Gastrocnemius medialis (tissue), 4 donors: ENCODE data around the gene RABGAP1L. TPM values are rescaled to one million over a fixed set of nuclear protein-coding genes. Genes with fewer than 3 reads are reported as not detected.

ENCODE experiments used
- ATAC-seq, 2 donors: fragments of 150-250 bp; one replicate each; pipeline ENCODE4 v1.9.1; 2016
- DNase-seq, 2 donors: peaks; one replicate each; pipeline ENCODE4 v3.0.0-alpha.2; 2019
- H3K27ac ChIP-seq, 4 donors: fragments of 200-600 bp; sonication (generic); 1 replicate in 1 of 4; 2 replicates in 3 of 4; pipeline ENCODE4 v1.5.1; 2016 to 2018; ENCODE audit warnings: mild to moderate bottlenecking in 2 of 4, moderate library complexity in 1 of 4
- H3K27me3 ChIP-seq, 3 donors: fragments of 200-600 bp; sonication (generic) in 2 of 3; 1 replicate in 1 of 3; 2 replicates in 2 of 3; pipeline versions ENCODE4 v1.5.1 to v1.6.0; 2016 to 2019; ENCODE audit warnings: mild to moderate bottlenecking in 1 of 3, moderate library complexity in 1 of 3
- H3K36me3 ChIP-seq, 2 donors: fragments of 200-600 bp; sonication (generic) in 1 of 2; one replicate each; pipeline ENCODE4 v1.5.1; 2017 to 2018
- H3K4me1 ChIP-seq, 2 donors: fragments of 200-600 bp; sonication (generic) in 1 of 2; one replicate each; pipeline ENCODE4 v1.5.1; 2016 to 2017; ENCODE audit warnings: mild to moderate bottlenecking in 2 of 2
- H3K4me3 ChIP-seq, 4 donors: fragments of 200-600 bp; sonication (generic) in 3 of 4; 1 replicate in 1 of 4; 2 replicates in 3 of 4; pipeline ENCODE4 v1.5.1; 2016 to 2019; ENCODE audit warnings: mild to moderate bottlenecking in 2 of 4
- H3K9me3 ChIP-seq, 3 donors: fragments of 200-600 bp; sonication (generic) in 2 of 3; 1 replicate in 1 of 3; 2 replicates in 2 of 3; pipeline ENCODE4 v1.5.1; 2016 to 2019
- CTCF ChIP-seq, 5 experiments: fragments of 450-650 bp in 3 of 5; fragments of 200-600 bp in 2 of 5; sonication (generic) in 2 of 5; IDR thresholded peaks in 4 of 5; conservative IDR thresholded peaks in 1 of 5; 1 replicate in 4 of 5; 2 replicates in 1 of 5; pipeline ENCODE4 v1.5.1; 2016 to 2019; ENCODE audit warnings: antibody characterized with exemption in 5 of 5, mild to moderate bottlenecking in 3 of 5, moderate library complexity in 3 of 5
- POLR2A ChIP-seq, 2 donors: fragments of 450-650 bp; IDR thresholded peaks; one replicate each; pipeline ENCODE4 v1.6.1; 2017; ENCODE audit warnings: antibody characterized with exemption in 2 of 2, mild to moderate bottlenecking in 2 of 2, moderate library complexity in 2 of 2
- in situ Hi-C, 4 donors: fragments of 200-750 bp; cut with MboI; loops; one replicate each; pipeline versions ENCODE4 v1.15.0 to v1.8.0; 2017; ENCODE audit warnings: low sequenced_read_pairs in 4 of 4
- intact Hi-C: fragments of 100-400 bp; cut with DNase I; formaldehyde crosslinking; loops from one replicate; pipeline ENCODE4 v1.15.1; 2023; ENCODE audit warnings: low total_unique reads
- total RNA-seq, 4 donors: library from RNA; depleted of rRNA; stranded (reverse); fragments of >200 nt; gene quantifications; one replicate each; pipeline versions ENCODE4 v1.1.0 to v1.2.3, GENCODE V29; 2016

RABGAP1L gene
- total RNA-seq, 4 donors from 2014 or later = 8.8 to 22.2 (median 14.9) TPM

GRCh38 chr1:174768949-174769348 lies 609.6 kb downstream of the RABGAP1L start:
- TF ChIP-seq CTCF (IDR thresholded peaks at IDR 0.05 in 4 of 5, conservative IDR thresholded peaks at IDR 0.05 in 1 of 5) = no peak
- no peak for TF ChIP-seq POLR2A (IDR thresholded peaks at IDR 0.05)
- no peak overlapping the region for H3K4me3 ChIP-seq
- H3K27me3 ChIP-seq = no peaks in the 10 kb centered on the region
- H3K4me1 ChIP-seq = no peaks in the 10 kb centered on the region
- no peak overlapping the region for H3K27ac ChIP-seq
- intact Hi-C loops = loop anchor here (5.0 kb wide), 1 partner anchor 213 kb away; no protein-coding TSS in a partner anchor
- no peaks in the 10 kb centered on the region for H3K36me3 ChIP-seq
- in situ Hi-C loops = loop anchor here in 1 of 4 donors (10.0 kb wide), 1 partner anchor 216 kb away; no protein-coding TSS in a partner anchor
- DNase-seq = no peak
- no peaks in the 10 kb centered on the region for H3K9me3 ChIP-seq
- ATAC-seq = no peak

DNA sequence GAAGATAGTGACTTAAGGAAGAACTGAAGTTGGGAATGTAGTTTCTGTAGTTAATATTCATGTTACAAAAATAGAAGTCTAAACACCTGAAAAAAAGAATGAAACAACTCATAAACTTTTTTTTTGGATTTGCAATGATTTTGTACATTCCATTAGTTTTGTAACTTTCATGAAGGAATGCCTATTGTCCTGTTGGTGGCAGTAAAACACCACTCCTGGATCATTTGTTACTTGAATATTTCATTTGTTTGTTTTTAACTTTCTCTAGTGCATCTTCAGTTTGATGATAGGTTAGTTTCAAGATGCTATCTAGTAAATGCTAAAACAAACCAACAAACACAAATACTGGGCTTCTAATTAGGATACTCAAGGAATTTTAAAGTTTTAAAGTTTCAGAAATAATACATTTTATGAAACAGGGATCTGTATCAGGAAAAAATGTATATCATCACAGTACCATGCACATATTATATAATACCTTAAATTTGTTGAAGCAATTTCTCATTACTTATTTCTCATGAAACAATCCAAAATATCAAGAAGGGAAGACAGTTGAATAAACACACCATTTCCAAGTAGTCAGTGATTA lies 610.7 kb downstream of the RABGAP1L start:
- Histone ChIP-seq H3K4me1 (no peaks in the 10 kb centered on the region), H3K36me3 (no peaks in the 10 kb centered on the region)
- in situ Hi-C loops = loop anchor here (5.0 to 10.0 kb wide), 4 partner anchors 205 to 217 kb away; no protein-coding TSS in a partner anchor

GRCh38 chr1:174775621-174776020 lies 616.3 kb downstream of the RABGAP1L start:
- Histone ChIP-seq H3K4me3 (no peak overlapping the region), H3K9me3 (no peaks in the 10 kb centered on the region), H3K27ac (no peak overlapping the region), H3K36me3 (no peaks in the 10 kb centered on the region), H3K27me3 (no peaks in the 10 kb centered on the region), H3K4me1 (no peaks in the 10 kb centered on the region)
- TF ChIP-seq CTCF (IDR thresholded peaks at IDR 0.05 in 4 of 5, conservative IDR thresholded peaks at IDR 0.05 in 1 of 5) (no peak), POLR2A (IDR thresholded peaks at IDR 0.05) (no peak)
- ATAC-seq (no peak), DNase-seq (no peak)
- intact Hi-C loops (loop anchor here (10.0 kb wide), 1 partner anchor 369 kb away; no protein-coding TSS in a partner anchor), in situ Hi-C loops (loop anchor here in 1 of 4 donors (10.0 kb wide), 1 partner anchor 199 kb away; no protein-coding TSS in a partner anchor)

More for the DNA sequence above, 610.7 kb downstream of the RABGAP1L start:
- no peaks in the 10 kb centered on the region for H3K9me3 ChIP-seq
- no peak overlapping the region for H3K4me3 ChIP-seq
- no peak for ATAC-seq
- TF ChIP-seq POLR2A (IDR thresholded peaks at IDR 0.05) = no peak
- peak in 4 of 5 experiments; percentile 33 to 65 (median 56) for TF ChIP-seq CTCF (IDR thresholded peaks at IDR 0.05 in 4 of 5, conservative IDR thresholded peaks at IDR 0.05 in 1 of 5)
- no peak for DNase-seq
- no peaks in the 10 kb centered on the region for H3K27me3 ChIP-seq
- intact Hi-C loops = loop anchor here (5.0 to 10.0 kb wide), 2 partner anchors 212 to 375 kb away; no protein-coding TSS in a partner anchor
- H3K27ac ChIP-seq = no peak overlapping the region

GRCh38 chr1:174777262-174777661 lies 617.9 kb downstream of the RABGAP1L start:
- DNase-seq = no peak
- Histone ChIP-seq H3K9me3 (no peaks in the 10 kb centered on the region), H3K4me3 (no peak overlapping the region), H3K27ac (no peak overlapping the region), H3K36me3 (no peaks in the 10 kb centered on the region), H3K27me3 (no peaks in the 10 kb centered on the region), H3K4me1 (no peaks in the 10 kb centered on the region)
- no peak for TF ChIP-seq CTCF (IDR thresholded peaks at IDR 0.05 in 4 of 5, conservative IDR thresholded peaks at IDR 0.05 in 1 of 5)
- TF ChIP-seq POLR2A (IDR thresholded peaks at IDR 0.05) = no peak
- no peak for ATAC-seq
- intact Hi-C loops (loop anchor here (10.0 kb wide), 1 partner anchor 368 kb away; no protein-coding TSS in a partner anchor), in situ Hi-C loops (loop anchor here in 1 of 4 donors (10.0 kb wide), 1 partner anchor 198 kb away; no protein-coding TSS in a partner anchor)
